Natural killer cell (primary cell): ENCODE data around the gene SOX9. TPM values are rescaled to one million over a fixed set of nuclear protein-coding genes. Genes with fewer than 3 reads are reported as not detected.

Experiments
- ATAC-seq, 3 donors: fragments of 150-1000 bp in 2 of 3; fragments of 200-7000 bp in 1 of 3; cut with Tn5 transposase; 1 replicate in 1 of 3; 2 replicates in 2 of 3; pipeline ENCODE4 v1.10.0; 2021; ENCODE audit warnings: mild to moderate bottlenecking in 2 of 3, moderate library complexity in 2 of 3
- DNase-seq, 2 donors: peaks; one replicate each; pipeline versions ENCODE4 v3.0.0 to v3.0.0-alpha.2; 2013 to 2021; ENCODE audit warnings: mixed read lengths in 1 of 2
- H3K27ac ChIP-seq: one replicate; pipeline ENCODE4 v1.5.1; 2013; ENCODE audit warnings: mild to moderate bottlenecking, low read length
- H3K27me3 ChIP-seq: one replicate; pipeline ENCODE4 v1.6.1; 2013; ENCODE audit warnings: low read length; ENCODE audit not compliant: control insufficient read depth, insufficient read depth
- H3K36me3 ChIP-seq: one replicate; pipeline ENCODE4 v1.6.1; 2013; ENCODE audit warnings: low read length; ENCODE audit not compliant: control insufficient read depth, insufficient read depth
- H3K4me1 ChIP-seq: one replicate; pipeline ENCODE4 v1.6.1; 2013; ENCODE audit warnings: low read length; ENCODE audit not compliant: control insufficient read depth, insufficient read depth
- H3K4me3 ChIP-seq: one replicate; pipeline ENCODE4 v1.5.1; 2013; ENCODE audit warnings: low read length
- H3K9me3 ChIP-seq: one replicate; pipeline ENCODE4 v1.6.1; 2013; ENCODE audit warnings: low read length; ENCODE audit not compliant: control insufficient read depth, insufficient read depth
- H3K27ac Mint-ChIP-seq, 2 donors: one replicate each; pipeline ENCODE4 v1.8.0; 2022; ENCODE audit warnings: mild to moderate bottlenecking in 2 of 2, mixed read lengths in 2 of 2, moderate library complexity in 1 of 2
- H3K27me3 Mint-ChIP-seq, 2 donors: one replicate each; pipeline ENCODE4 v1.8.0; 2022; ENCODE audit warnings: low read depth in 2 of 2, mixed read lengths in 2 of 2
- H3K36me3 Mint-ChIP-seq: one replicate; pipeline ENCODE4 v1.8.0; 2022; ENCODE audit warnings: mixed read lengths
- H3K4me1 Mint-ChIP-seq, 2 donors: one replicate each; pipeline ENCODE4 v1.8.0; 2022; ENCODE audit warnings: mixed read lengths in 2 of 2
- H3K4me3 Mint-ChIP-seq: one replicate; pipeline ENCODE4 v1.8.0; 2022; ENCODE audit warnings: mild to moderate bottlenecking, moderate library complexity, mixed read lengths
- H3K9me3 Mint-ChIP-seq, 2 donors: one replicate each; pipeline ENCODE4 v1.8.0; 2022; ENCODE audit warnings: mixed read lengths in 2 of 2
- WGBS: methylation state at CpG from one replicate; pipeline ENCODE4 v1.1.7; 2013; ENCODE audit warnings: missing lambda C conversion rate; ENCODE audit not compliant: insufficient coverage; 5-methylcytosine and 5-hydroxymethylcytosine counted together
- intact Hi-C: fragments of 100-400 bp; cut with micrococcal nuclease; formaldehyde crosslinking; loops from one replicate; pipeline ENCODE4 v1.14.2; 2022
- total RNA-seq, 4 donors: library from RNA; stranded (reverse); fragments of 120-200 nt in 1 of 4; gene quantifications; one replicate each; pipeline versions ENCODE4 v1.2.3 to v1.2.4, GENCODE V29; 2013 to 2022
- TF ChIP-seq, protein P1 (sequence below): fragments of 200-600 bp; IDR thresholded peaks from one replicate; pipeline ENCODE4 v1.8.0; 2022; ENCODE audit warnings: antibody characterized with exemption

The SOX9 gene
- total RNA-seq, 3 donors from 2014 or later (not counting 1 experiment from before 2014, with no cell fraction given): not detected

DNA sequence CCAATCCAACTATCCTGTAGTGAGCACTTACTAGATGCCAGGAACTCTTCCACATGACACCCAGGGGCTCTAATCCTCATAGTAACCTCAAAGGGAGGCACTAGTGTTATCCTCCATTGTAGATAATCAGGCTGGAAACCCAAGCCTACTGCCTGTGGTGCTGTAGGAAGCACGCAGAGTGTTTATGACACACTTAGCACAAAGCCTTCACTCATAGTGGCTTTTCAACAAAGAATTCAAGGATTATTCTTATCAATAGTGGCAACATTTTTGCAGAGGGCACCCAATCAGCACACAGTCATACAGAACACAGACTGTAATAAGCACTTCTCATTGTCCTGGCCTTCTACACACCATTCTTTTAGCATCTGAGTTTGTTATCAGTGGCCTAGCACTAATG lies 18.5 kb upstream of the SOX9 start:
- H3K36me3 Mint-ChIP-seq: no peaks in the 10 kb centered on the region
- intact Hi-C loops: no loop called here
- no peaks in the 10 kb centered on the region for H3K4me1 Mint-ChIP-seq
- Histone ChIP-seq H3K4me1 (no peaks in the 10 kb centered on the region), H3K9me3 (no peaks in the 10 kb centered on the region), H3K27ac (no peak overlapping the region), H3K4me3 (no peak overlapping the region), H3K36me3 (no peaks in the 10 kb centered on the region), H3K27me3 (no peaks in the 10 kb centered on the region)
- DNase-seq: no peak
- H3K9me3 Mint-ChIP-seq: peaks cover 2% of the 10 kb centered on the region in 2 donors
- TF ChIP-seq, protein P1, sequence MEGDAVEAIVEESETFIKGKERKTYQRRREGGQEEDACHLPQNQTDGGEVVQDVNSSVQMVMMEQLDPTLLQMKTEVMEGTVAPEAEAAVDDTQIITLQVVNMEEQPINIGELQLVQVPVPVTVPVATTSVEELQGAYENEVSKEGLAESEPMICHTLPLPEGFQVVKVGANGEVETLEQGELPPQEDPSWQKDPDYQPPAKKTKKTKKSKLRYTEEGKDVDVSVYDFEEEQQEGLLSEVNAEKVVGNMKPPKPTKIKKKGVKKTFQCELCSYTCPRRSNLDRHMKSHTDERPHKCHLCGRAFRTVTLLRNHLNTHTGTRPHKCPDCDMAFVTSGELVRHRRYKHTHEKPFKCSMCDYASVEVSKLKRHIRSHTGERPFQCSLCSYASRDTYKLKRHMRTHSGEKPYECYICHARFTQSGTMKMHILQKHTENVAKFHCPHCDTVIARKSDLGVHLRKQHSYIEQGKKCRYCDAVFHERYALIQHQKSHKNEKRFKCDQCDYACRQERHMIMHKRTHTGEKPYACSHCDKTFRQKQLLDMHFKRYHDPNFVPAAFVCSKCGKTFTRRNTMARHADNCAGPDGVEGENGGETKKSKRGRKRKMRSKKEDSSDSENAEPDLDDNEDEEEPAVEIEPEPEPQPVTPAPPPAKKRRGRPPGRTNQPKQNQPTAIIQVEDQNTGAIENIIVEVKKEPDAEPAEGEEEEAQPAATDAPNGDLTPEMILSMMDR: no peak
- WGBS: 88% methylated on average over 1 of the region's 1 CpG
- H3K27ac Mint-ChIP-seq: no peak overlapping the region
- no peak overlapping the region for H3K4me3 Mint-ChIP-seq
- no peak for ATAC-seq
- H3K27me3 Mint-ChIP-seq: no peaks in the 10 kb centered on the region

DNA sequence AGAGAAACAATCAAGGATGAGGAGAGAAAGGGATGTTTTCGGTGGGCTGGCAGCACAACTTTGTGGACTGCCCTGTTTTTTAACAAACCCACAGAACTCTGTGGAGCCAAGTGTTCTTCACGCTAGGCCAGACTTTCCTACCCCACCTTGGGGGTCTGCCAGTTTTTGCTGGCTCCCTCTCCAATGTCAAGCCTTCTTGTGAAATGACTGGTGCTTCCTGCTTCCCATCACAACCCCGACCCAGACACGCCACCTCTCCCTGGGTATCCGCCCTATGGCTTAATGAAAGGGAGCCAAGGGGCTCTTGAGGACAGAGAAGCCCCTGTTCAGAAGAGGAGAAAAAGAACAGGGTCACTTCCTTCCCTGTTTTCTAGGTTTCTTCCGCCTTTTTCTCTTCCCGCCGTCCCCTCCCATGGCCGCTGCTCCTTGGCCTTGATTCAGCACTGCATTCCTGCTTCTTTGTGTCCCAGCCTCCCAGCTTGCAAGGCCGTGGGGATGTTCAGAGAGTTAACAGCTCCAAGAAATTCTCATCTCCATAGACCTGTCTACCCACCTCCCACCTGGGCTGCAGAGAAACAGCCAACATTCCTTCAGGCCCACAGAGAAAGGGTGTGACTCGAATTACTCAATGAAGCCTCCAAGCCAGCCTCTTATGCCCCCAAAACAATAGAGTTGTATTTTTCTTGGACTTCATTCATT lies 16.5 kb upstream of the SOX9 start:
- TF ChIP-seq, protein P1: no peak
- Histone ChIP-seq H3K4me1 (no peaks in the 10 kb centered on the region), H3K4me3 (no peak overlapping the region), H3K27ac (no peak overlapping the region), H3K27me3 (no peaks in the 10 kb centered on the region), H3K9me3 (no peaks in the 10 kb centered on the region), H3K36me3 (no peaks in the 10 kb centered on the region)
- H3K9me3 Mint-ChIP-seq: peaks cover 2 to 5% of the 10 kb centered on the region in 2 donors
- no peaks in the 10 kb centered on the region for H3K27me3 Mint-ChIP-seq
- H3K27ac Mint-ChIP-seq: no peak overlapping the region
- H3K4me1 Mint-ChIP-seq: no peaks in the 10 kb centered on the region
- no peaks in the 10 kb centered on the region for H3K36me3 Mint-ChIP-seq
- intact Hi-C loops: no loop called here
- no peak for ATAC-seq
- WGBS: 88% methylated on average over 11 of the region's 11 CpGs
- no peak for DNase-seq
- no peak overlapping the region for H3K4me3 Mint-ChIP-seq

DNA sequence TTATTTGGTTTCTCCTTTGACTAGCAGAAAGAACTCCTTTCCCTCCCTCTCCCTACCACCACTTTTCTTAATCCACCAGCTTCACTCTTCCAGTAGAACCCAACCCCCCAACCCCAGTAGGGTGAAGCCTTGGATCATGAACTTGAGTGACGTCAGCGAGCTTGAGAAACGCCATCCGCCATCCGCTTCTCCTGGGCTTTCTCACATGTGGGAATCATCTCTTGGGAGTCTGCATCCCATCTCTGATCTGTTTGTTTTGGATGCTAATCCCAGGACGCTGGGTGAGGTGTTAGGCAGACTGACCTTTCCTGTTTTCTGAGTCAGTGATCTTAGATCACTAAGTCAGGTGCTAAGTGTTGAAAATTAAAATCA lies 16.0 kb upstream of the SOX9 start:
- H3K4me3 Mint-ChIP-seq: no peak overlapping the region
- Histone ChIP-seq H3K4me1 (no peaks in the 10 kb centered on the region), H3K36me3 (no peaks in the 10 kb centered on the region), H3K27ac (no peak overlapping the region), H3K27me3 (no peaks in the 10 kb centered on the region), H3K4me3 (no peak overlapping the region), H3K9me3 (no peaks in the 10 kb centered on the region)
- TF ChIP-seq, protein P1: no peak
- H3K27ac Mint-ChIP-seq: no peak overlapping the region
- ATAC-seq (no peak), DNase-seq (no peak)
- H3K4me1 Mint-ChIP-seq: no peaks in the 10 kb centered on the region
- peaks cover 2 to 5% of the 10 kb centered on the region in 2 donors for H3K9me3 Mint-ChIP-seq
- no peaks in the 10 kb centered on the region for H3K36me3 Mint-ChIP-seq
- intact Hi-C loops: no loop called here
- 79% methylated on average over 6 of the region's 6 CpGs for WGBS
- H3K27me3 Mint-ChIP-seq: peaks cover 0 to 1% of the 10 kb centered on the region in 2 donors

GRCh38 chr17:72107100-72107499 lies 13.7 kb upstream of the SOX9 start:
- no peaks in the 10 kb centered on the region for H3K9me3 ChIP-seq
- 77% methylated on average over 5 of the region's 5 CpGs for WGBS
- H3K27ac Mint-ChIP-seq: no peak overlapping the region
- H3K4me1 Mint-ChIP-seq: no peaks in the 10 kb centered on the region
- no peak overlapping the region for H3K4me3 Mint-ChIP-seq
- no peak for ATAC-seq
- H3K36me3 ChIP-seq: no peaks in the 10 kb centered on the region
- TF ChIP-seq, protein P1: no peak
- no peaks in the 10 kb centered on the region for H3K27me3 ChIP-seq
- DNase-seq: no peak
- H3K4me1 ChIP-seq: no peaks in the 10 kb centered on the region
- peaks cover 4 to 11% of the 10 kb centered on the region in 2 donors for H3K27me3 Mint-ChIP-seq
- no peak overlapping the region for H3K4me3 ChIP-seq
- H3K9me3 Mint-ChIP-seq: peaks cover 5 to 7% of the 10 kb centered on the region in 2 donors
- intact Hi-C loops: no loop called here
- no peaks in the 10 kb centered on the region for H3K36me3 Mint-ChIP-seq
- H3K27ac ChIP-seq: no peak overlapping the region
